ENCODE data around the gene DCUN1D2. TPM values are rescaled to one million over a fixed set of nuclear protein-coding genes. Genes with fewer than 3 reads are reported as not detected.

The DCUN1D2 gene
- total RNA-seq, 4 donors from 2014 or later = 23.9 to 29.1 (median 26.9) TPM

GRCh38 chr13:113499936-113500335 is 9.4 kb upstream of the DCUN1D2 start:
- Histone ChIP-seq H3K9me3 (no peaks in the 10 kb centered on the region), H3K4me1 (peaks cover 0 to 12% (median 0%) of the 10 kb centered on the region in 4 donors), H3K27ac (no peak overlapping the region), H3K4me3 (no peak overlapping the region), H3K27me3 (no peaks in the 10 kb centered on the region), H3K36me3 (peaks cover 0 to 88% (median 0%) of the 10 kb centered on the region in 3 donors)
- TF ChIP-seq POLR2A (IDR thresholded peaks at IDR 0.05) = no peak
- no peak for TF ChIP-seq CTCF (IDR thresholded peaks at IDR 0.05)
- DNase-seq = no peak

DNA sequence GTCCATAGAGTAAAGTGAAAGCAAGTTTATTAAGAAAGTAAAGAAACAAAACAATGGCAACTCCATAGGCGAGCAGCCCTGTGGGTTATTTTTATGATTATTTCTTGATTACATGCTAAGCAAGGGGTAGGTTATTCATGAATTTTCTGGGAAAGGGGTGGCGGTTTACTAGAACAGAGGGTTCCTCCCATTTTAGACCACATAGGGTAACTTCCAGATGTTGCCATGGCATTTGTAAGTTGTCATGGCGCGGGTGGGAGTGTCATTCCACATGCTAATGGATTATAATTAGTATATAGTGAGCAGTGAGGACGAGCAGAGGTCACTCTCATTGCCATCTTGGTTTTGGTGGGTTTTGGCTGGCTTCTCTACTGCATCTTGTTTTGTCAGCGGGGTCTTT is 8.4 kb upstream of the DCUN1D2 start:
- peaks cover 0 to 82% (median 0%) of the 10 kb centered on the region in 3 donors for H3K36me3 ChIP-seq
- TF ChIP-seq POLR2A (IDR thresholded peaks at IDR 0.05) (no peak), CTCF (IDR thresholded peaks at IDR 0.05) (no peak)
- H3K27me3 ChIP-seq = no peaks in the 10 kb centered on the region
- peaks cover 0 to 19% (median 0%) of the 10 kb centered on the region in 4 donors for H3K4me1 ChIP-seq
- no peak overlapping the region for H3K27ac ChIP-seq
- no peaks in the 10 kb centered on the region for H3K9me3 ChIP-seq
- no peak overlapping the region for H3K4me3 ChIP-seq
- DNase-seq = no peak

GRCh38 chr13:113497217-113497616 is 6.7 kb upstream of the DCUN1D2 start:
- peaks cover 0 to 36% (median 0%) of the 10 kb centered on the region in 4 donors for H3K4me1 ChIP-seq
- DNase-seq = no peak
- no peaks in the 10 kb centered on the region for H3K27me3 ChIP-seq
- TF ChIP-seq POLR2A (IDR thresholded peaks at IDR 0.05) = no peak
- TF ChIP-seq CTCF (IDR thresholded peaks at IDR 0.05) = no peak
- peaks cover 0 to 68% (median 0%) of the 10 kb centered on the region in 3 donors for H3K36me3 ChIP-seq
- no peak overlapping the region for H3K27ac ChIP-seq
- H3K9me3 ChIP-seq = no peaks in the 10 kb centered on the region
- no peak overlapping the region for H3K4me3 ChIP-seq

DNA sequence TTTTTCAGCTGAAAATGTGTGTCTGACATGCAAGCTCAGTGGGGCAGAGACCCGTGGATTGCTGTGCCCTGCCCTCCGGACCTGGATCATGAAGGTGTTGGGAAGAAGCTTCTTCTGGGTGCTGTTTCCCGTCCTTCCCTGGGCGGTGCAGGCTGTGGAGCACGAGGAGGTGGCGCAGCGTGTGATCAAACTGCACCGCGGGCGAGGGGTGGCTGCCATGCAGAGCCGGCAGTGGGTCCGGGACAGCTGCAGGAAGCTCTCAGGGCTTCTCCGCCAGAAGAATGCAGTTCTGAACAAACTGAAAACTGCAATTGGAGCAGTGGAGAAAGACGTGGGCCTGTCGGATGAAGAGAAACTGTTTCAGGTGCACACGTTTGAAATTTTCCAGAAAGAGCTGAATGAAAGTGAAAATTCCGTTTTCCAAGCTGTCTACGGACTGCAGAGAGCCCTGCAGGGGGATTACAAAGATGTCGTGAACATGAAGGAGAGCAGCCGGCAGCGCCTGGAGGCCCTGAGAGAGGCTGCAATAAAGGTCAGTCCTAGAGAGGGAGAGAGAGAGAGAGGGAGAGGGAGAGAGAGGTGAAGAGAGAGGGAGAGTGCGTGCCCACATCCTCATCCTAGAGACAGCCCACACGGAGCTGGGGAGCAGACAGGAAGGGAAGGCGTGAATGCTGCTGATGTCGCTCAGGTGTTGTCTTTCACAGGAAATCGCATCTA is 5.1 kb upstream of the DCUN1D2 start:
- no peaks in the 10 kb centered on the region for H3K9me3 ChIP-seq
- H3K27ac ChIP-seq = peak overlapping the region in 1 of 4 donors; percentile 13
- H3K36me3 ChIP-seq = peaks cover 0 to 54% (median 0%) of the 10 kb centered on the region in 3 donors
- H3K4me3 ChIP-seq = no peak overlapping the region
- no peaks in the 10 kb centered on the region for H3K27me3 ChIP-seq
- H3K4me1 ChIP-seq = peaks cover 0 to 44% (median 3%) of the 10 kb centered on the region in 4 donors
- TF ChIP-seq POLR2A (IDR thresholded peaks at IDR 0.05) = no peak
- no peak for TF ChIP-seq CTCF (IDR thresholded peaks at IDR 0.05)
- DNase-seq = no peak

DNA sequence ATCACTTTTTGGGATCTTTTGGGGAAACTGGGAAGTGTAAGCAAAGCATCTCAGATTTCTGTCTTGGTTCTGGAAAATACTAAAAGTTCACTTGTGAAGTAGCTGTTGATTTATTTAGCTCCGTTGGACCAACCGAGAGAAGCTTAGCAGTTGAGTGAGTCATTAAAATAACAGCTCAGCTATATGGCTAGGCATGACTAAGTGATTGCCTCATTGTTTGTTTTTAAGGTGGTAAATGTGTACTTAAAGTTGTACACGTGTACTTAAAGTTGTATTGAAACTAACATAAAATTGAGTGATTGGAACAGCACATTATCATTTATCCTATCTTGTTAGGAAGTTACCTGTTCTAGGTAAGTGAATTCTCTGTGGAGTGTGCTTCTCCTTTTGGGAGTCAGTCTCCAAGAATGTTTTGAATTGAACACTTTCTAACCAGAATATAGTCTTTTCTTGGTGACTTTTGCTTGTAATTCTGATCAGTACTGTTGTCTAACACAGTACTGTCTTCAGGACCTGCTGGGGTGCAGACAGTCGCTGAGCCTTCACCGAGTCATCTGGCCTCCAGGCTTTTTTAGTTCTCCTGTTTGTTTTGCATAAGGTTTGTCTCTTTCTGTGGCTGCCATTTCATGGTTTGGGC is 2.9 kb upstream of the DCUN1D2 start:
- no peak for DNase-seq
- H3K4me1 ChIP-seq = peaks cover 0 to 59% (median 6%) of the 10 kb centered on the region in 4 donors
- H3K27me3 ChIP-seq = no peaks in the 10 kb centered on the region
- no peaks in the 10 kb centered on the region for H3K9me3 ChIP-seq
- H3K4me3 ChIP-seq = no peak overlapping the region
- peak overlapping the region in 2 of 4 donors; percentile 66 to 67 for H3K27ac ChIP-seq
- TF ChIP-seq CTCF (IDR thresholded peaks at IDR 0.05) = no peak
- TF ChIP-seq POLR2A (IDR thresholded peaks at IDR 0.05) = no peak
- H3K36me3 ChIP-seq = peaks cover 0 to 32% (median 0%) of the 10 kb centered on the region in 3 donors

Data from Peyer's patch (tissue), 4 donors.